ENCODE results near the gene TREX2. TPM values are rescaled to one million over a fixed set of nuclear protein-coding genes. Genes with fewer than 3 reads are reported as not detected.

Gene TREX2
- polyA plus RNA-seq, 6 donors from 2014 or later: 0.19 to 1.3 (median 1.3) TPM; not detected in 3

- DNase-seq (no peak), ATAC-seq (ENCODE audit: low read depth in 2 of 2) (no peak)
- peaks cover 0 to 12% of the 10 kb centered on the region in 2 donors for H3K36me3 Mint-ChIP-seq
- H3K9me3 Mint-ChIP-seq: peaks cover 2 to 15% (median 9%) of the 10 kb centered on the region in 7 donors
- H3K4me3 Mint-ChIP-seq: no peak overlapping the region
- no peak overlapping the region for H3K27ac Mint-ChIP-seq
- H3K27me3 Mint-ChIP-seq: peaks cover 0 to 31% (median 0%) of the 10 kb centered on the region in 3 donors
- H3K4me1 Mint-ChIP-seq: no peaks in the 10 kb centered on the region
Observed at GRCh38 chrX:153433161-153433680, 12.6 kb downstream of the TREX2 start.

DNA sequence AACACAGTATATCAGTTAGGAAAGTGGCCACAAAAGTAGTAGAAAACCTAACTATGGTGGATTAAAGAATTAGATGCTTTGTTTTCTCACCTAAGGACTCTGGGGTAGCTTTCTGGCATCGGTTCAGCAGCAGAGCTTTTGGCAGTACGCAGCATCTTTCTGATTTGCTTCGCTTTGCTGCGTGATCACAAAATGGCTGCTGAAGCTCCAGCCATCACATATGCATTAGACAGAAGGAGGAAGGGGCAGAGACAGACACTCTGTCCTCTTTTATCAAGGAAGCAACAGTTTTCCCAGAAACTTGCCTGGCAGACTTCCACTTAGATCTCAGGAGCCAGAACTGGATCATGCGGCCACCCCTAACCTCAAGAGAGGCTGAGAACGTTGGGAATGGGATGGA lies 15.1 kb downstream of the TREX2 start:
- Mint-ChIP-seq H3K36me3 (peaks cover 0 to 12% of the 10 kb centered on the region in 2 donors), H3K4me1 (no peaks in the 10 kb centered on the region), H3K4me3 (no peak overlapping the region), H3K27me3 (peaks cover 0 to 26% (median 0%) of the 10 kb centered on the region in 3 donors), H3K9me3 (peaks cover 4 to 22% (median 12%) of the 10 kb centered on the region in 7 donors), H3K27ac (no peak overlapping the region)
- ATAC-seq (ENCODE audit: low read depth in 2 of 2): no peak
- no peak for DNase-seq

GRCh38 chrX:153426204-153426603 lies 19.7 kb downstream of the TREX2 start:
- peaks cover 0 to 11% of the 10 kb centered on the region in 2 donors for H3K36me3 Mint-ChIP-seq
- H3K27ac Mint-ChIP-seq: no peak overlapping the region
- ATAC-seq (ENCODE audit: low read depth in 2 of 2) (no peak), DNase-seq (no peak)
- peaks cover 4 to 22% (median 9%) of the 10 kb centered on the region in 7 donors for H3K9me3 Mint-ChIP-seq
- peaks cover 0 to 11% (median 0%) of the 10 kb centered on the region in 3 donors for H3K27me3 Mint-ChIP-seq
- H3K4me1 Mint-ChIP-seq: no peaks in the 10 kb centered on the region
- no peak overlapping the region for H3K4me3 Mint-ChIP-seq

- DNase-seq: no peak
- H3K27ac Mint-ChIP-seq: no peak overlapping the region
- no peaks in the 10 kb centered on the region for H3K27me3 Mint-ChIP-seq
- no peaks in the 10 kb centered on the region for H3K4me1 Mint-ChIP-seq
- H3K36me3 Mint-ChIP-seq: no peaks in the 10 kb centered on the region
- no peak overlapping the region for H3K4me3 Mint-ChIP-seq
- ATAC-seq (ENCODE audit: low read depth in 2 of 2): no peak
- H3K9me3 Mint-ChIP-seq: peaks cover 0 to 12% (median 3%) of the 10 kb centered on the region in 7 donors
Observed at GRCh38 chrX:153423652-153424051, 22.2 kb downstream of the TREX2 start.

DNA sequence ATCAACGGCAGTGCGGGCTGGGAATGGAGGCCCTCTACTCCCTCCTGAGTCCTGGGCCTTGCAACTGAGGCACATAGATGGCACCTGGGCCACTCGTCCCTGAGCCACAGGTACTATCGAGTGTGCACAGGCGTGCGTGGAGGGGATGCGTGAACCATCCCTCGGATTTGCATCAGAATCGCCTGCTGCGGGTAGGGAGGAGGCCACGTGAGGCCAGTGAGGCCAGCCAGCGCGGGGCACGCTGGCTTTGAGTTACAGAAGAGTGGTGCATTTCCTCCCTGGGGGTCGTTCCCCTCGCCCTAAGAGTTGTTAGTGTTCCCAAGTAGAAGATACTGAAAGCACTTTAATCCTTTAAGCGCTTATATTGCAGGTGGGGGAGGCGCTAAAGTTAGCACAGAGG lies 24.0 kb downstream of the TREX2 start:
- ATAC-seq (ENCODE audit: low read depth in 2 of 2) (no peak), DNase-seq (no peak)
- Mint-ChIP-seq H3K27me3 (peaks cover 0 to 9% (median 0%) of the 10 kb centered on the region in 3 donors), H3K27ac (no peak overlapping the region), H3K4me3 (no peak overlapping the region), H3K4me1 (no peaks in the 10 kb centered on the region), H3K36me3 (no peaks in the 10 kb centered on the region), H3K9me3 (no peaks in the 10 kb centered on the region)

DNA sequence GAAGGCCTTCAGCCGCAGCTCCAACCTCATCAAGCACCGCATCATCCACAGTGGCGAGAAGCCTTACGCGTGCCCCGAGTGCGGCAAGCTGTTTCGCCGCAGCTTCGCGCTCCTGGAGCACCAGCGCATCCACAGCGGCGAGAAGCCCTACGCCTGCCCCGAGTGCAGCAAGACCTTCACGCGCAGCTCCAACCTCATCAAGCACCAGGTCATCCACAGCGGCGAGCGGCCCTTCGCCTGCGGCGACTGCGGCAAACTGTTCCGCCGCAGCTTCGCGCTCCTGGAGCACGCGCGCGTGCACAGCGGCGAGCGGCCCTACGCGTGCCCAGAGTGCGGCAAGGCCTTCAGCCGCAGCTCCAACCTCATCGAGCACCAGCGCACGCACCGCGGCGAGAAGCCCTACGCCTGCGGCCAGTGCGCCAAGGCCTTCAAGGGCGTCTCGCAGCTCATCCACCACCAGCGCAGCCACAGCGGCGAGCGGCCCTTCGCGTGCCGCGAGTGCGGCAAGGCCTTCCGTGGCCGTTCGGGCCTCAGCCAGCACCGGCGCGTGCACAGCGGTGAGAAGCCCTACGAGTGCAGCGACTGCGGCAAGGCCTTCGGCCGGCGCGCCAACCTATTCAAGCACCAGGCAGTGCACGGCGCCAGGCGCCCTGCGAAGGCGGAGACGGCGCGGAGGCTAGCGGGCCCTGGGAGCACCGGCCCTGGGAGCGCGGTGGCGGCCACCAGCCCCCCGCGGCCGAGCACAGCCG lies 24.8 kb downstream of the TREX2 start:
- ATAC-seq (ENCODE audit: low read depth in 2 of 2): no peak
- Mint-ChIP-seq H3K36me3 (no peaks in the 10 kb centered on the region), H3K4me3 (no peak overlapping the region), H3K4me1 (no peaks in the 10 kb centered on the region), H3K27ac (no peak overlapping the region), H3K9me3 (no peaks in the 10 kb centered on the region), H3K27me3 (peaks cover 0 to 17% (median 4%) of the 10 kb centered on the region in 3 donors)
- DNase-seq: no peak

GRCh38 chrX:153417637-153418036 lies 28.2 kb downstream of the TREX2 start:
- peaks cover 0 to under 1% (median 0%) of the 10 kb centered on the region in 3 donors for H3K4me1 Mint-ChIP-seq
- H3K9me3 Mint-ChIP-seq: peaks cover 0 to 2% (median 0%) of the 10 kb centered on the region in 7 donors
- peaks cover 0 to 22% (median 4%) of the 10 kb centered on the region in 3 donors for H3K27me3 Mint-ChIP-seq
- peak overlapping the region in 1 of 8 donors; percentile 21 for H3K4me3 Mint-ChIP-seq
- ATAC-seq (ENCODE audit: low read depth in 2 of 2) (no peak), DNase-seq (no peak)
- no peaks in the 10 kb centered on the region for H3K36me3 Mint-ChIP-seq
- H3K27ac Mint-ChIP-seq: peak overlapping the region in 1 of 6 donors; percentile 44

DNA sequence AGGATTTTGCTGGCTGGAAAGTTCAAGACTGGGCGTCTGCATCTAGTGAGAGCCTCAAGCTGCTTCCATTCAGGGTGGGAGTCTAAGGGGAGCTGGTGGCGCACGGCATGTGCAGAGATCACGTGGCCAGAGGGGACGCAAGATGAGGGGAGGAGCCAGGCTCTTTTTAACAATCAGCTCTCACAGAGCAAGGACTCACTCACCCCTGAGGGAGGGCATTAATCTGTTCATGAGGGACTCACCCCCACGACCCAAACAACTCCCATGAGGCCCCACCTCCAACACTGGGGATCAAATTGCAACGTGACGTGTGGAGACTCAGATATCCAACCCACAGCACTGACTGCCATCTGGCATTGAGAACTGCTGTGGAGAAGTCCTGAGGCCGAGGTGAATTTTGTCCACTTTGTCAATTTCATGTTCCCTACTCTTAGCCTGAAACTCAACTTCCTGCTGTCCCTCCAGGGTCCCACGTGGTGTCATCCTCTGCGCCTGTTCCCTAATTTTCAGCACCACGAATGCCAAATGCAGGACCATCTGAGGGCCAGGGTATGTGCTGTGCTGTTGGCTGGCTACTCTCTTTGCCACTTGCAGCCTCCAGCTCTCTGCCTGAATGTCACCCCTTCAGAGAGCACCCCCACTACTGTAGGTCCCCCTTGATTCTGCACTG lies 28.9 kb downstream of the TREX2 start:
- peaks cover 0 to 2% (median 0%) of the 10 kb centered on the region in 7 donors for H3K9me3 Mint-ChIP-seq
- no peaks in the 10 kb centered on the region for H3K36me3 Mint-ChIP-seq
- no peak overlapping the region for H3K27ac Mint-ChIP-seq
- H3K4me1 Mint-ChIP-seq: peaks cover 6 to 7% (median 6%) of the 10 kb centered on the region in 3 donors
- peak overlapping the region in 1 of 8 donors; percentile 33 for H3K4me3 Mint-ChIP-seq
- DNase-seq: no peak
- H3K27me3 Mint-ChIP-seq: peaks cover 0 to 22% (median 10%) of the 10 kb centered on the region in 3 donors
- no peak for ATAC-seq (ENCODE audit: low read depth in 2 of 2)

DNA sequence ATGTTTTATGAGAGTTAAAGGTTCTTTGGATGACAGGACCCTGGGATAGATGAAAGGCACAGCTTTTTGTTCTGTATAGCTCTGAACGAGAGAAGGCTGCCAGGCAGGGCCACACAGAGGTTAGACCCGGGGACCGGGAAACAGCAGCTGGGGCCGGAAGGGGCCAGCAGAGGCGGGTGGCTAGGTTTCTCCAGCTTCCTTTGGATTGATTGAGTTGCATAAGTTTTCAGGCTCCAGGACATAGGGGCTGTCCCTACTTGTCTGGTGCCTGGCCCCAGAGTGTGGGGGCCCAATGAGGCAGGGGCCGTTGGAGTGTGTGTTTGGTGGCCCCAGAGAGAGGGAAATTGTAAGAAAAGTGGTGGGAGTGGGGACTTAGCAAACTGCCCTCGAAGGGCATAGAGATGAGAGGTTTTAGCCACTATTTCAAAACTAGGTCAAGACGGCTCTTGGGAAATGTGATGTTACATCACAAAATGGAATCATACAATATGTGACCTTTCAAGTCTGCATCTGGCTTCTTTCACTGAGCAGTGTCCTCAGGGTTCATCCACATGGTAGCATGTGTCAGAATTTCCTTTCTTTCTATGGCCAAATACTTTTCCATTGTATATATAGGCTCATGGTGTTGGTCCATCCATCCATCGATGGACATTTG lies 30.9 kb downstream of the TREX2 start:
- peaks cover 0 to 3% (median 0%) of the 10 kb centered on the region in 7 donors for H3K9me3 Mint-ChIP-seq
- H3K27me3 Mint-ChIP-seq: peaks cover 0 to 22% (median 12%) of the 10 kb centered on the region in 3 donors
- no peak for DNase-seq
- H3K27ac Mint-ChIP-seq: no peak overlapping the region
- H3K4me3 Mint-ChIP-seq: no peak overlapping the region
- H3K4me1 Mint-ChIP-seq: peaks cover 8 to 15% (median 12%) of the 10 kb centered on the region in 3 donors
- no peaks in the 10 kb centered on the region for H3K36me3 Mint-ChIP-seq
- no peak for ATAC-seq (ENCODE audit: low read depth in 2 of 2)

DNA sequence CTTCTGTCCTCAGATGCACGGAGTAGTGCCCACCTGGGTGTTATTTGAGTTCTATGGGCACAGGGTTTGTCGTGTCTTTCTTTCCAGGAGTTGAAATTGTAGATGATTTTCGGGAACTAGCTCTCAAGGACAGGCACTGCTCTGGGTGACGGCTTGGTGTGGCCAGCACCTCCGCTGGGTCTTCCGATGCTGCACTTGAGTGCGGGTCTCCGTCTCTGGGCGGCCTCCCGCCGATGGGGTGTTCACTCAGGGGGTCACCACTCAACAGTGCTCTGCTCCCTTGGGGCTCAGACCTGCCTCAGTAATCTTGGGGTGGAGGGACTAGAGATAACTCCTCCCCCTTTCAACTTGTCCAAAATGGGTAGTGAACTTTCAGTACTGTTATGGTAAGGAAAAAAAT lies 32.1 kb downstream of the TREX2 start:
- H3K9me3 Mint-ChIP-seq: peaks cover 0 to 3% (median 0%) of the 10 kb centered on the region in 7 donors
- H3K4me1 Mint-ChIP-seq: peaks cover 8 to 15% (median 12%) of the 10 kb centered on the region in 3 donors
- no peak for DNase-seq
- H3K4me3 Mint-ChIP-seq: peak overlapping the region in 3 of 8 donors; percentile 35 to 69 (median 49)
- no peaks in the 10 kb centered on the region for H3K36me3 Mint-ChIP-seq
- ATAC-seq (ENCODE audit: low read depth in 2 of 2): no peak
- no peak overlapping the region for H3K27ac Mint-ChIP-seq
- H3K27me3 Mint-ChIP-seq: peaks cover 0 to 22% (median 12%) of the 10 kb centered on the region in 3 donors

GRCh38 chrX:153412746-153413720 lies 32.8 kb downstream of the TREX2 start:
- ATAC-seq (ENCODE audit: low read depth in 2 of 2): no peak
- DNase-seq: no peak
- Mint-ChIP-seq H3K36me3 (no peaks in the 10 kb centered on the region), H3K4me1 (peaks cover 8 to 15% (median 12%) of the 10 kb centered on the region in 3 donors), H3K4me3 (peak overlapping the region in 5 of 8 donors; percentile 68 to 84 (median 80)), H3K27ac (no peak overlapping the region), H3K27me3 (peaks cover 0 to 22% (median 12%) of the 10 kb centered on the region in 3 donors), H3K9me3 (peaks cover 0 to 3% (median 0%) of the 10 kb centered on the region in 7 donors)

DNA sequence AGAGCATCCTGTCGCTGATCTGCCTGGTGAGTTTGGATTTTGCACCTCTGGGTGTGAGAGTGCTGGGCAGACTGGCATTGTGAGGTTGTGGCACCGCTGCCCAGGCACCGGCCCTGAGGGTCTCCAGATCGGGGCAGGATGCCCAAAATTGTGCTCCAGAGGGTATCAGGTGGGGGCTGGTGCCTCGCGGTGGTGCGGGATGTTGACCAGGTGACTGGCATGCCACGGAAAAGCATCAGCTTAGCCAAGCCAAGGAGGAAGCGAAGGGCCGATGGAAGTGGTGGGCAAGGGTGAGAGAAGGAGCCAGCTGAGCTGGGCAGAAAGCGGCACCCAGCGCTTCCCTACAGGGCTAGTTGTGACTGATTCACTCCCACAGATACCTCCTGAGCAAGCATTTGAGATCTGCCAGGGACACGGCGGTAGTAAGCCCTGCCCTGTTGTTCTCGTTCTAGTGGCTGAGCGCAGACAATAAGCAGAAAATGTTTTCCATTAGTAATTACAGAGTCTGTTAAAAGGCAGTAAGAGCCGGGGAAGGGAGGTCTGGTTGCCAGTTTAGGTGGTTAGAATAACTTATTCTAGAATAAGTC lies 33.8 kb downstream of the TREX2 start:
- no peaks in the 10 kb centered on the region for H3K36me3 Mint-ChIP-seq

More for the DNA sequence above, 33.8 kb downstream of the TREX2 start:
- DNase-seq (no peak), ATAC-seq (ENCODE audit: low read depth in 2 of 2) (peak in 1 of 2 donors; percentile 9)
- Mint-ChIP-seq H3K9me3 (peaks cover 0 to 3% (median 0%) of the 10 kb centered on the region in 7 donors), H3K4me1 (peaks cover 8 to 15% (median 12%) of the 10 kb centered on the region in 3 donors), H3K4me3 (peak overlapping the region; percentile 61 to 84 (median 75)), H3K27ac (peak overlapping the region in 1 of 6 donors; percentile 63), H3K27me3 (peaks cover 0 to 14% (median 12%) of the 10 kb centered on the region in 3 donors)

Measured in naive B cell (primary cell).